CD4-positive, alpha-beta T cell treated with Interleukin-4 for 4 hours (primary cell): ENCODE data around the gene C3.
"Not testable (repeated sequence)": the region's sequence is repeated elsewhere in the genome, so short reads cannot be mapped to it uniquely, and the experiment has no call there.

ENCODE experiments used
- DNase-seq: peaks from one replicate; pipeline ENCODE4 v3.0.0-alpha.2; 2020

Gene C3

DNA sequence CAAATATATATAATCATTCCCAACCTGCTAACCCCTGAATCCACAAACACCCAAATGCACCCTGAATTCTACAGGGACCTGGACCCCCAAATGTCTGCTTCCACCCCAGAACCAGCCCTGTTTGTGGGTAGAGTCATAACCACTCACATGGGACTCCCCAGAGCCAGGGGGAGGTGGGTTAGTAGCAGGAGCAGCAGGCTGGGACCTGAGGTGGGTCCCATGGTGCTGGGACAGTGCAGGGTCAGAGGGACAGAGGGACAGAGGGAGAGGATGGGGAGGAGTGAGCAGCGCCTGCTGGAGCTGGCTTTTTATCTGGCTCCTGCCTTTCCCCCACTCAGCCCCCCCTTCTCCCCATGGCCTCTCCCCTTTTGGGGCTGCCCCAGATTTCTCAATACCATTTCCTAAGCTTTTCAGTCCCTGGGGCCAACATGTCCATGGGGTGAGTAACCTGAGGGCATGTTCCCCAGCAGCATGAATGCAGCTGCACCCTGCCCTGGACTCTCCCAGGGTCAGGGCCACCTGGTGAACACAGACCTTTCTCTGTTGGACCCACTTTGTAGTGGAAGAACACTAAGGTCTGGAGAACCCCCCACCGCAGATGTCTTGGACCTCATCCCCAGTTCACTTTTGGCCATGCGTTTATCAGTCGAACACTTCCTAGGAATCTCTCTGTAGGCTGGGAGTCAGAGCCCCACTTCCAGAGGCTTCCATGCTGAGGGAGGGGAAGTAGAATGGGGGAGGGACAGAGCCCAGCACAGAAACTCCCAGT, at the start of gene C3:
TSS of gene C3 (minus strand) at position 282 of the 769 bp plus-strand sequence. CDS start at position 221, 61 bp downstream.
- DNase-seq = no peak

DNA sequence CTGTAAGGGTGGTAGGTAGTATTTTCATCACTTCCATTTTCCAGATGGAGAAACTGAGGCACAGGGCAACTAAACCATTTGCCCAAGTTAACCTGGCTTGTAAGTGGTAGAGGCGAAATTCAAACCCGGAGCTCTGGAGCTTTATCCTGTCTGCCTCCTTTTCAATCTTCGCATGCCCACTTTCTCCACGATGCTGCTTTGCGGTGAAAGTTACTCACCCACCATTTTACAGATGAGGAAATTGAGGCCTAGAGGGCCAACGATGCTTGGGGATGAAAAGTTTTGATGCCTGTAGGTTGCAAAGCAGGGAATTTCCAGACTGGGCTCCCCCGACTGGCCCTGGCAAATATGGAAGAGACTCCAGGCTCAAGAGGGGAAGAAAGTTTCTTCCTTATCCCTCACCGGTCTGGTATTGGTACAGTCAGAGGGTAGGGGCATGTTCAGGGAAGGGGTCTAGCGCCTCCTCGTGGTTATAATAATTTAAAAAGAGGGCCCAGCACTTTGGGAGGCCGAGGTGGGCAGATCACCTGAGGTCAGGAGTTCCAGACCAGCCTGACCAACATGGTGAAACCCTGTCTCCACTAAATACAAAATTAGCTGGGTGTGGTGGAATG, 48.7 kb upstream of the C3 start:
- DNase-seq = no peak

DNA sequence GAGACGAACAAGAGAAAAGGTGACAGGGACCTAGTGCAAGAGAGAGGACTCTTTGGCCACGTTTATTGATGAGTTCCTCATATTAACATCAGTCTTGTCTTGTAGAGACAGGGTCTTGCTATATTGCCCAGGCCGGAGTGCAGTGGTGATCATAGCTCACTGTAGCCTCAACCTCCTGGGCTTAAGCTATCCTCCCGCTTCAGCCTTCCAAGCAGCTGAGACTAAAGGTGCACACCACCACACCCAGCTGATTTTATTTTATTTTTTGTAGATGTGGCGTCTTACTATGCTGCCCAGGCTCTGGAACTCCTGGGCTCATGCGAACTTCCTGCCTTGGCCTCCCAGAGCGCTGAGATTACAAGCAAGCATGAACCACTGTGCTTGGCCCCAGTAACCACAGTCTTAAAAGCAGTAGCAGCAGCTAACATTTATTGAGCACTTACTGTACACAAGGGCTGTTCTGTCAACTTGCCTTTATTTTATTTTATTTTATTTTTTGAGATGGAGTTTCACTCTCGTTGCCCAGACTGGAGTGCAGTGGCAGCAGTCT, 47.9 kb upstream of the C3 start:
- no peak for DNase-seq

DNA sequence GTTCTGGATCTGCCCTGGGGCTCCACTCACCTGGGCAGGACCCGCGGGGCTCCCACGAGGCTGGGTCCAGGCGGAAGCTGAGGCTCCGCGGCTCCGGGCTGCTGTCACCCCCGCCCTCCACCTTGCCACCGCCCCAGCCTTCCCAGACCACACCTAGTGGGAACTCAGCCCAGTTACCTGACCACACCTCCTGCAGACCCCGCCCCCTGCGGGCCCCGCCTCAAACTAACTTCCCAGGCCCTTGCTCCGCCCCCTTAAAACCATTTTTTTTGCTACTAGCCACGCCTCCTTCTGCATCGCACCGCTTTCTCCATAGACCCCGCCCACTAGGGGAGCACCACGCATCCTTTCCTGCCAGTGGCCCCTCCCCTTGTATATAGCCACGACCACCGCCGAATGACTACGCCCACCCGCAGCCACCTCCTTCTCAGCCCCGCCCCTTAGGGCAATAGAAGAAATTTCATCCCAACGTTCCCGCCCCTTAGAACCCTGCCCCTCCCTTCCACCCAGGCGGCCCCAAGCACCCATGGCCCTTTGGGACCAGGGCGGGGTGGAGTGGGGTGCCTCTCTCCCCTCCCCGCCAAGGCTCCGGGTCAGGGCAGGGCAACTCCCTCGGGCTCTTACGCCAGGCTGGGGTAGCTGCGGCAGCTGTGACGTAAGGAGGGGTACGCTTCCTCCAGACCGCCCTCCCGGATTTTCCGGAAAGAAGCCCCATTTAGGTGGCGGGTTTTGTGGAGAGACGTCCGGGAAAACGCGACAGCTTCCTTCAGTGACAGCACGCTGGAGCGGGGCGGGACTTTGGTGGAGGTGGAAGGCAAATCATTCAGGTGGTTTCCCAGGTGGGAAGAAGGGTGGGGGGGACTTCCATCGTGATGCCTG, 47.1 kb upstream of the C3 start, which contains the start of gene SH2D3A:
TSS of gene SH2D3A (minus strand) at position 79 of the 879 bp plus-strand sequence. CDS start 3,687 bp downstream, outside the sequence.
- peak; percentile 95 for DNase-seq

DNA sequence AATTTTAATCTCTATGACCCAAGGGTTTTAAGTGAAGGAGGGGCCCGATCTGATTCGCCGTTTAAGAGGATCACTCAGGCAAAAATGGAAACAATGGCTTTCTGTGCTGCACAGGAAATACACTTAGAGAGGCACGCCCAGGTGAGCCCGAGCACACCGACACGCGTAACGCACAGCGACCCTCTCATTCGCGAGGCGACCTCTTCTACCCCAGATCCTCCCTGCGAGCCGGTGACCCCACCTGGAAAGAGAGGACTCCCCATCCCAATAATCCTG, 46.6 kb upstream of the C3 start:
- peak; percentile 70 for DNase-seq

DNA sequence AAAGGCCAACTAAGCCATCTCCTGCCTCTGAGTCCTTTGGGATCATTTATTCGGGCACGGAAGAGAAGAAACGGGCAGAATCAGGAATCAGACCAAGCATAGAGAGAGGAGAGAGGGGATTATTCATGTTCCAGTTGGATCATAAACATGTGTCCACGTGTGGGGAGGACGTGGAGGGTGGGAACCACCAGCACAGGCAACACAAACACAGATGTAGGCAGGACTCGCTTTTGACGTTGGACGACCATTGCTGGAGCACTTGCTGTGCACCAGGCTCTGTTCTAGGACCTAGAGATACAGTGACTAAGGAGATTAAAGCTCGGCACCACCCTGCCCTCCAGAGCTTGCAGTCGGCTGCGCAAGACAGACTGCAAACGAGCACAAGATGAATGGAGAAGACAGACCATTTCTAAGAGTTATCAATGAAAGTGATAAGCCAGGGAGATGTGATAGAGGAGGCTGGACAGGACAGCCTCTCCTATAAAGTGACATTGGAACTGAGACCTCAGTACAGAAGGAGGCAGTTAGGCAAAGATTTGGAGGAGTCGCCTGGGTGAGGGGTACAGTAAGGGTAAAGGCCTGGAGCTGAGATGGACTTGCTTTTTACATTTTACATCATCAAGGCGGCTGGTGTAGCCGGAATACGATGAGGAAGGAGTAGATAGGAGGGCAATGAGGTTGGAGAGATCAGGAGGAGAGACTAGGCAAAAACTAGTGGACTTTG, 46.1 kb upstream of the C3 start:
- DNase-seq = no peak

DNA sequence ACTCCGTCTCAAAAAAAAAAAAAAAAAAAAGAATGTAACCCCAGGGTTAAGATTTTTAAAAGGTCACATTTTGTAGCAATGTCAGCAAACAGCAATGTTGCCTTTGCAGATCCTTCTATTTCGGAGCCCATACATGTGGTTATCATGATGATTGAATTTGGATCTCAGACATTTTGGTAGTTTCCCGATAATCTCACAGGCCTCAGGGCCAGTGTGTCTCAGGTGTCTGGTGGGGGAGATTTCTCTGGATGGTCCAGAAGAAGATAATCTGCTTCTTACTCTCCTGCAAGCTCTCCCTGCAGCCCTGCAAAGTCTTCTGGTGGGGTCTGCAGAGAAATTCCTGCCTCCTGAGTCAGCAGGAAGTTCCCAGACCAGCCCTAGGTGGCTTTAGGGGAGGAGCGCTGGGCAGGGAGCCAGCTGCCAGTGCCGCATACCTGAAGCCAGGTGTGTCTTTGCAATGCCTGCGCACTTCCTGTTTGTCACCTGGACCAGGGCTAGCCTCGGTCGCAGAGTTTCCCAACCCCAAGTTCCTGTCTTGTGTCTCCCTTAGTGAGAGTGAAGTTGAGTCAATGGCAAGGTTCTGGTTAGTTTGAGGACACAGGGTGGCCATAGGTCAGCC, 45.4 kb upstream of the C3 start:
- no peak for DNase-seq

DNA sequence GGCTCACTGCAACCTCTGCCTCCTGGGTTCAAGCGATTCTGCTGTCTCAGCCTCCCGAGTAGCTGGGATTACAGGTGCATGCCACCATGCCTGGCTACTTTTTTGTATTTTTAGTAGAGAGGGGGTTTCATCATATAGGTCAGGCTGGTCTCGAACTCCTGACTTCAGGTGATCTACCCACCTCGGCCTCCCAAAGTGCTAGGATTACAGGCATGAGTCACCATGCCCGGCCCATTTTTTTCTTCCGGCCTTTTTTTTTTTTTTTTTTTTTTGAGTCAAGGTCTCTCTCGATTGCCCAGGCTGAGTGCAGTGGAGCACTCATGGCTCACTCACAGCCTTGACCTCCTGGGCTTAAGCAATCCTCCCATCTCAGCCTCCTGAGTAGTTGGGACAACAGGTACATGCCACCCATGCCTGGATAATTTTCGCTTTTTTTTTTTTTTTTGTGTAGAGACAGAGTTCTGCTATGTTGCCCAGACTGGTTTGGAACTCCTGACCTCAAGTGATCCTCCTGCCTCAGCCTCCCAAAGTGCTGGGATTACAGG, 41.9 kb upstream of the C3 start:
- DNase-seq = not testable (repeated sequence)

DNA sequence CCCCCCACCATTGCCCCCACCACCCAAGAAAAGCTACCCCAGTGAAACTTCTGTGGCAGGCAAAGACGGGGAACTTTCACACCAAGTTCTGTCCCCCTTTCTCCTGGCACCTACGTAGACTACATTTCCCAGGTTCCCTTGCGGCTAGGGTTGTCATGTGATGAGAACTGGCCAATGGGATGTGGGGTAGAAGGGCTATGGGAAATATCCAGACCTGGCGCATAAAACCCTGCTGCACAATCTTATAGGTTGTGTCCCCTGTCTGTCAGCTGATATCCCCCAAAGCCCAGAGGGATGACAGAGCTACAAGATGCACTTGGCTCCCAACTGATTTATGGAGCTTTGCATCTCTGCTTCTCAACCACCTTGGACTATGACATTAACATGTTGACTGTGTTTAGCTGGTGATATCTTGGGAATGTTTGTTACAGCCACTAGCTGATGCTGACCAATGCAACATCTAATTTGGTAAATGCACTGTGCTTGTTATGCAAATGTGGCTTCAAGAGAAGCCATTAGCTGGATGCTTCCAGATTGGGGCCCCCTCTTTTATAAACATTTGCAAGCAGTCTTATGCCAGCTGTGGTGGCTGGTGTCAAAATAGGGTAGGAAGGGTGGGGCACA, 40.7 kb upstream of the C3 start:
- DNase-seq = no peak

DNA sequence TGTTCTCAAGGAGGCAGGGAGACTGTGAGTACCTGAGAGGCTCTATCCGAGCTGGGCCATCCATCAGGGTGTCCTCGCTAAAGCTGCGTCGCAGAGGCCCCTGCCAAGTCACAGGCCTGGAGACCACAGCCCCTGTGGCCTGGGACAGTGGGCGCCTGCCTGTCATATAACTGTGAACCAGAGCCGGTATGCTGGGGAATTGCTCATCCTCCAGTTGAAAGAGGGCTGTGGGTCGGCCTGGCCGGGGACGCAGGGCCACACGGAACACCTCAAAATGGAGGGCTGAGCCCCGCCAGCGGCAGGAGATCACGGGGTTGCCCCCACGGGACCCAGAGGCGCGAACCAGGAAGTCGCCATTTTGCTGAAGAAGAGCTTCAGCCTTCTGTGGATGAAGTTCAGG, 40.2 kb upstream of the C3 start:
- DNase-seq = no peak

DNA sequence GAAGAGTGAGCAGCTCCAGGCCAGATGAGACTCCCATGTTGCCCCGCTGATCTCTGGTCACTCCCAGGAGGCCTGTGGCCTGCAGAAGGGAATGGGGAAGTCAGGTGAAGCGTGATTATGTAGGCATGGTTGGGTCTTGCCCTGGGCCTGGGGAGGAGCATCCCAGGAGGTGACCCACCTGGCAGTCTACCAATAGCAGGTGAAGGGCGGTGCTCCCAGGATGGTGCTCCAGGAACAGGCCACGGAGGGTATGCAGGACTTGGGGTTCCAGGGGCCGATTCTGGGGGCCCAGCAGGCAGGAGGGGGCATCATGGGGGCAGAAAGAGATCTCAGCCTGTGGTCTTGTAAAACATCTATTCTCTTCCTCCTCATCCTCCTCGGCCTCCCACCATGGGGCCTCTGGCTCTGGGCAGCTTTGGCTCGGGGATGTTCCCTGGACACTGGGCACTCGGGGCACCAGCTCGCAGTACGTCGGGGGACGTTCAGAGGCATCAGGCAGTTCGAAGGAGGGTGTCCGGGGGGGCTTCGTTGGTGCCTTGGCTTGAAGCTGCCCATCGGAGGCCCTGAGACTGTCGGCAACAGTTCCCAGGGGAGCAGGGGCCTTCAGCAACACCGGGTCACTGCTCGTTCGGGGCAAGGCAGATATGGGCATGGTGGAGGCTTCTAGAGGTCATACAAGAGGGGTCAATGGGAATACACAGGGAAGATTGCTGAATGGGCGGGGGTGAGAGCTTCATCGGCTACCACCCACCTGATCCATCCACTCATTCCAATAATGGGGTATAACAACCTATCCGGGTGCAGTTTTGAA, 34.4 kb upstream of the C3 start:
- DNase-seq = no peak

DNA sequence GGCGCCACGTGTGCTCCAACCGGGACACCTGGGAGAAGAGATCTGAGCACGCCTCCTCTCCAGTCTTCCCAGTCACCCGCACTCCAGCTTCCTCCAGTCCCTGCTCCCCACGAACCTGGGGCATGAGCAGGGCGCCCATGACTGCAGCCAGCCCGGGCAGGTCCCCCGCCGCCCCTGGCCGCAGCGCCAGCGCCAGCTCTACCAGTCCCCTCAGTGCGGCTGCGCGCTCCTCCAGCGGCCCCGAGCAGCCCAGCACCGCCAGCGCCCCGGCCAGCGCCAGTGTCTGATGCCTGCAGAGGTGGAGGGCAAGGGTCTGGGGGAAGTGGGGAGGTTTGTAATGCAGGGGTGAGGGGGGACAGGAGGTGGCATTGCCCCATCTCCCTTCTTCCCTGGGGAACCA, 33.7 kb upstream of the C3 start:
- no peak for DNase-seq

DNA sequence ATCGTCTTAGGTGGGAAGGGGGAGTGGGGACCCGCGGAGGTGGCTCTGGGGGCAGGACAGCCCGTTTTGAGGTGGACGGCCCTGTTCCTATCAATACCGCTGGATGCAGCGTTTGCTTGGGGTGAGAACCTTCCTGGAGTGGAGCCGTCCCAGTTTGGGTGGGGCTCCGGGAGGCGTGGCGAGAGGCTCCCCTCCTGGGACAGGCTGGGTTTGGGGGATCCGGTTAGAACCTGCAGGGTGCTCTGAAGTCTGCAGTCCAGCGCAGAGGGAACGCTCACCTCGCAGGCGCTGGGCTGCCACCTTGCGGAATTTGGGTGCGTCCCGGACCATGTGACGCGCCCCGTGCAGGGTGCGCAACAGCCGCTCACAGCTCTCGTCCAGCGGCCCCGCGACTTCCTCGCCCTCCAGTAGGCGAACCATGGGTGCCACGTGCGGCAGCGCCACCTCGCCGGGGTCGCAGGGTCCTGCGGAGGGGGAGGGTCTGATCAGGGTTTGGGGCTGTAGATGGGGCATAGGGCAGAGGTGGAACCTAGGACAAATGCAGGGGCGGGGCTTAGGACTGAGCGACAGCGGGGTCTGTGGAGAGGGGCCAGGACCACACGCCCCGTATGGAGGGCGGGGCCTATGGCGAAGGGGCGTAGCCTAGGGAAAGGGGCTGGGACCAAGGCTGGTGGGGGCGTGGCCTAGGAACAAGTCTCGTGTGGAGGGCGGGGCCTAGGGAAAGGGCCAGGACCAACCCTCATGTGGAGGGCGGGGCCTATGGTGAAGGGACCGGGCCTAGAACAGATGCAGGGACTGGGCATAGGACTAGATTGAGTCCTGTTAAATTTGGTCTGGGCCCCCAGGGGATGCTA, 33.0 kb upstream of the C3 start:
- DNase-seq = peak; percentile 59

DNA sequence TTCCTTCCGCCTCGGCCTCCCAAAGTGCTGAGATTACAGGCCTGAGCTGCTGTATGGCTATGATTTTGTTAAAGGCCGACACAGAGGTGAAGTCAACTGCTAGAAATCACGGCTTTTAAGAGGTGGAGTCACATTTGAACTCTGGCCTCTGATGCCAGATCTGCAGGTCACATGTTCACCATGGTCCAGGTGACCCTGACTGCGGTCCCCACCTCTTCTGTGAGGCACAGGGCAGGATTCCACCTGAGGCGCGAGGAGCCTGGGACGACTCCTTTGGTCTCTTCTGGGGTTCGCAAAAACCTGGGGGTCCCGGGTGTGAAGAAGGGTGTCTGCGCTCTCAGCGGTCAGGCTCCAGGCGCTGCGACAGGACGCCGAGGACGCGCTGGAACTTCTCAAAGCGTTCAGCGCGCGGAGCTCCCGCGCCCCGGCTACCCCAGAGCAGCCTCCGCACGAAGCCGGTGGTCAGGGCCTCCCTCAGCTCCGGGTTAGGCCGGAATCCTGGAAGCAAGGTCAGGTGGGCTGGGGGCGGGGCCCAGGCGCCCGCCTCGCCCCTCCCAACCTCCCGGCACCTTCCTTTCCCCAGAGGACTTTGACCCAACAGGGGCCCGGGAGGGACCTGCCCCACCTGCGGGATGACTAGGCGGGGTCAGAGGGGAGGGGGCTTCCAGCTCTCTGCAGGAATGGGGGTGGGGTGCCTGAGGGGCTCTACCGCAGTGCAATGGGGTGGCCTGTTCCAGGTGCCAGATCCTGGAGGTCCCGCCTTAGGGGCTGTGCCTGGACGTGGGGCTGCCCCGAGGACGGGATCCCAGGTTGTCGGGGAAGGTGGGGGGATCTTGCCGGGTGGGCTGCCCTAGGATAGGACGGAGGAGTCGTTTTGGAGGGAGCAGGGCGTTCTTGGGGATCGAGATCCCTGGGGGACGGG, 32.1 kb upstream of the C3 start:
- no peak for DNase-seq

DNA sequence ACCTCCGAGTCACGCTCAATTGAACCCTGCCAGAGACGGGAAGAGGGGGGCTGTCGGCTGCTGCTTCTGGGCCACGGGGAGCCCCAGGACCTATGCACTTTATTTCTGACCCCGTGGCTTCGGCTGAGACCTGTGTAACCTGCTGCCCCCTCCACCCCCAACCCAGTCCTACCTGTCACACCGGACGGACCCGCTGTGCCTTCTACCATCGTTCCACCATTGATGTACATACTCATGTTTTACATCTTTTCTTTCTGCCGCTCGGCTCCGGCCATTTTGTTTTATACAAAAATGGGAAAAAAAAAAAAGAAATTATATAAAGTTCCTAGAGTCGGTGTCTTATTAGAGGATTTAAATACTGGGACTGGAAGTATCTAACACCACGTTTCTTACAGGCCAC, 30.7 kb upstream of the C3 start:
- DNase-seq = no peak

DNA sequence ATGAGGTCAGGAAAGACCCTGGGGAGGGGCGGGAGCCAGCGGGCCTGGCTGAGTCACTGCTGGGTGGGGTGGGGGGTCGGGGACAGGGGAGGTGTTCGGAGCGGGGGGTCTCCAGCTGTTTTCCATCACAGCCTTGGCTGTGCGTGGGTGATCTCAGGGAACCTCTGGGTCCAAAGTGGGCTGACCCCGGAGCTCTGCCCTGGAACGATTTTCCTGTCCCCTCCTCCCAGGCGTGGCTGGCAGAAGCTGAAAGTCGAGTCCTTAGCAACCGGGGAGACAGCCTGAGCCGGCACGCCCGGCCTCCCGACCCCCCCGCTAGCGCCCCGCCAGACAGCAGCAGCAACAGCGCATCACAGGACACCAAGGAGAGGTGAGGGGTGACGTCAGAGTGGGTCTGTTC, 29.6 kb upstream of the C3 start:
- DNase-seq = no peak

DNA sequence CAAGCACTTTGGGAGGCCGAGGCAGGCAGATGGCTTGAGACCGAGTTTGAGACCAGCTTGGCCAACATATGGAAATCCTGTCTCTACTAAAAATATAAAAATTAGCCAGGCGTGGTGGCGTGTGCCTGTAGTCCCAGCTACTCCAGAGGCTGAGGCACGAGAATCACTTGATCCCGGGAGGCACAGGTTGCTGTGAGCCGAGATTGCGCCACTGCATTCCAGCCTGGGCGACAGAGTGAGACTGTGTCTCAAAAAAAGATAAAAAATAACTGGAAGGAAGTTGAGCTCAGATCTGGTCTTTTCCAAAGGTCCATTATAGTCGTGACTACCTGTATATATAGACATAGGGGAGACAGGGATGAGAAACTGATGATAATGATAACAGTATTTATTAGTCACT, 28.1 kb upstream of the C3 start:
- DNase-seq = not testable (repeated sequence)

DNA sequence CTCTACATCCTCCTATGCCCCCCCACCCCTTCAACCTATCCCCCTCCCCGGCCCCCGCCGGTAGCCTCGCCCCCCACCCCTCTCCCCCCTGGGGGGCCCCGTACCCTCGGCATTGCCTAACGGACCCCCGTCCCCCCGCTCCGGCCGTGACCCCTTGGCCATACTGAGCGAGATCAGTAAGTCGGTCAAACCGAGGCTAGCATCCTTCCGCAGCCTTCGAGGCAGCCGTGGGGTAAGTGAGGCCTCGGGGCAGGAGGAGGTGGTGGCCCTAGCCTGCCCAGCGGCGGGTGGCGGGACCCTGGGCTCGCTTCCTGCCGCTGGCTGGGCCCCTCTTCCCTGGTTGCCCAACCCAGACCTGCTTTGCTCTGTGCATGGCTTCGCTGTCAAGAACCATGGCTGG, 25.5 kb upstream of the C3 start:
- DNase-seq = no peak
